Measurements from ENCODE around the gene GSE1.

GSE1 gene

DNA sequence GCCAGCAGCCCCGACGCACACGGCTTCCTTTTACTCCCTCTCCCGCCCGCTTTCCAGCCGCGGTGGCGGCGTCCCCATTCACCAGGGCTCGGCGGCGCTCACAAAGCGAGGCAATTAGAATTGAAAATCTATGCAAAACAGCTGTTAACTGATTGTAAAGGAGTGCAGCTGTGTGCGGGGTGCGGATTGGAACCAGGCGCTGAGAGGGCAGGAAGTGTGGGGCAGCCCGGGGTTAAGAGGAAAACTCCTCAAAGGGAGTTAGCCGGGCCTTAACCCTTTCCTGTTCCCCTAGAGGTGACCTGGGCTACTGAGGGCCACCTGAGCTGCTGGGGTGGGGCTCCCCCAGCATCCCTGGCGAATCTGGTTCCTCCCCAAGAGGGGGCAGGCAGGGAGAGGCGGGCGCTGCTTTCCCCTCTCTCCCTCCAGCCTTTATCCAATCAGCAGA, 5.8 kb upstream of the GSE1 start:
- Histone ChIP-seq H3K27me3 (ENCODE audit: control insufficient read depth in 1 of 2, insufficient read depth in 1 of 2, low read length in 2 of 2) (no peaks in the 10 kb centered on the region), H3K4ac (ENCODE audit: low read depth in 1 of 2, low read length in 2 of 2) (peak overlapping the region; percentile 58 to 71), H2AFZ (ENCODE audit: low read depth, low read length) (no peak overlapping the region), H3K4me3 (ENCODE audit: insufficient read depth in 1 of 2, low read depth in 1 of 2, low read length in 2 of 2) (no peak overlapping the region), H3K9ac (ENCODE audit: low read length) (no peak overlapping the region), H2BK120ac (ENCODE audit: low read depth, low read length) (peak overlapping the region; percentile 64), H3K4me2 (ENCODE audit: low read length, poor library complexity, severe bottlenecking) (peak overlapping the region; percentile 35), H3K4me1 (ENCODE audit: control insufficient read depth, insufficient read depth, low read depth, low read length) (peaks cover 45% of the 10 kb centered on the region), H3K9me3 (ENCODE audit: control insufficient read depth, low read length) (no peaks in the 10 kb centered on the region), H4K8ac (ENCODE audit: low read length) (peak overlapping the region; percentile 78), H3K23ac (ENCODE audit: low read length in 2 of 2) (no peak overlapping the region), H2BK15ac (ENCODE audit: low read depth, poor library complexity, severe bottlenecking) (peak overlapping the region; percentile 46), H3K79me1 (replicated peaks; ENCODE audit: low read length, poor library complexity, severe bottlenecking) (peaks cover 46% of the 10 kb centered on the region), H4K91ac (ENCODE audit: low read length) (no peak overlapping the region), H3K36me3 (ENCODE audit: control insufficient read depth in 1 of 2, insufficient read depth in 2 of 2, low read depth in 1 of 2, low read length in 2 of 2) (peaks cover 0 to 13% of the 10 kb centered on the region in 2 experiments), H2BK5ac (ENCODE audit: low read depth, low read length, poor library complexity, severe bottlenecking) (no peak overlapping the region), H2BK12ac (ENCODE audit: low read length in 2 of 2) (peak overlapping the region in 1 of 2 experiments; percentile 25), H3K14ac (ENCODE audit: low read length in 2 of 2) (peak overlapping the region in 1 of 2 experiments; percentile 27), H3K18ac (ENCODE audit: low read depth in 1 of 2, low read length in 2 of 2) (peak overlapping the region; percentile 61 to 74), H3K27ac (ENCODE audit: low read length, poor library complexity, severe bottlenecking) (no peak overlapping the region), H2AK5ac (ENCODE audit: low read length, severe bottlenecking) (no peak overlapping the region)
- peak; percentile 45 for DNase-seq
- WGBS = 6% methylated on average over 16 of the region's 21 CpGs

- Histone ChIP-seq H3K9me3 (ENCODE audit: control insufficient read depth, low read length) (no peaks in the 10 kb centered on the region), H3K4me1 (ENCODE audit: control insufficient read depth, insufficient read depth, low read depth, low read length) (peaks cover 44% of the 10 kb centered on the region), H2BK12ac (ENCODE audit: low read length in 2 of 2) (peak overlapping the region in 1 of 2 experiments; percentile 45), H2BK15ac (ENCODE audit: low read depth, poor library complexity, severe bottlenecking) (peak overlapping the region; percentile 46), H4K91ac (ENCODE audit: low read length) (no peak overlapping the region), H3K27me3 (ENCODE audit: control insufficient read depth in 1 of 2, insufficient read depth in 1 of 2, low read length in 2 of 2) (no peaks in the 10 kb centered on the region), H3K18ac (ENCODE audit: low read depth in 1 of 2, low read length in 2 of 2) (peak overlapping the region; percentile 61 to 72), H3K4me3 (ENCODE audit: insufficient read depth in 1 of 2, low read depth in 1 of 2, low read length in 2 of 2) (no peak overlapping the region), H3K27ac (ENCODE audit: low read length, poor library complexity, severe bottlenecking) (no peak overlapping the region), H3K9ac (ENCODE audit: low read length) (no peak overlapping the region), H3K4ac (ENCODE audit: low read depth in 1 of 2, low read length in 2 of 2) (peak overlapping the region; percentile 58 to 71), H3K4me2 (ENCODE audit: low read length, poor library complexity, severe bottlenecking) (no peak overlapping the region), H3K14ac (ENCODE audit: low read length in 2 of 2) (peak overlapping the region in 1 of 2 experiments; percentile 53), H3K36me3 (ENCODE audit: control insufficient read depth in 1 of 2, insufficient read depth in 2 of 2, low read depth in 1 of 2, low read length in 2 of 2) (peaks cover 0 to 13% of the 10 kb centered on the region in 2 experiments), H3K23ac (ENCODE audit: low read length in 2 of 2) (peak overlapping the region in 1 of 2 experiments; percentile 77), H2BK120ac (ENCODE audit: low read depth, low read length) (peak overlapping the region; percentile 64), H4K8ac (ENCODE audit: low read length) (peak overlapping the region; percentile 78), H2AFZ (ENCODE audit: low read depth, low read length) (no peak overlapping the region), H3K79me1 (replicated peaks; ENCODE audit: low read length, poor library complexity, severe bottlenecking) (peaks cover 46% of the 10 kb centered on the region), H2BK5ac (ENCODE audit: low read depth, low read length, poor library complexity, severe bottlenecking) (no peak overlapping the region), H2AK5ac (ENCODE audit: low read length, severe bottlenecking) (peak overlapping the region; percentile 53)
- WGBS = 46% methylated on average over 13 of the region's 14 CpGs
- no peak for DNase-seq
Observed at GRCh38 chr16:85607796-85608514, 5.2 kb upstream of the GSE1 start.

GRCh38 chr16:85608515-85608885, 4.6 kb upstream of the GSE1 start:
- no peak overlapping the region for H3K4me2 ChIP-seq (ENCODE audit: low read length, poor library complexity, severe bottlenecking)
- peaks cover 46% of the 10 kb centered on the region for H3K79me1 ChIP-seq (replicated peaks; ENCODE audit: low read length, poor library complexity, severe bottlenecking)
- H3K4ac ChIP-seq (ENCODE audit: low read depth in 1 of 2, low read length in 2 of 2) = no peak overlapping the region
- no peak overlapping the region for H3K4me3 ChIP-seq (ENCODE audit: insufficient read depth in 1 of 2, low read depth in 1 of 2, low read length in 2 of 2)
- no peaks in the 10 kb centered on the region for H3K27me3 ChIP-seq (ENCODE audit: control insufficient read depth in 1 of 2, insufficient read depth in 1 of 2, low read length in 2 of 2)
- no peak overlapping the region for H2BK15ac ChIP-seq (ENCODE audit: low read depth, poor library complexity, severe bottlenecking)
- H2BK12ac ChIP-seq (ENCODE audit: low read length in 2 of 2) = peak overlapping the region in 1 of 2 experiments; percentile 51
- H3K23ac ChIP-seq (ENCODE audit: low read length in 2 of 2) = no peak overlapping the region
- H4K91ac ChIP-seq (ENCODE audit: low read length) = no peak overlapping the region
- H3K4me1 ChIP-seq (ENCODE audit: control insufficient read depth, insufficient read depth, low read depth, low read length) = peaks cover 44% of the 10 kb centered on the region
- H3K9ac ChIP-seq (ENCODE audit: low read length) = no peak overlapping the region
- no peak for DNase-seq
- H3K14ac ChIP-seq (ENCODE audit: low read length in 2 of 2) = no peak overlapping the region
- no peak overlapping the region for H2BK5ac ChIP-seq (ENCODE audit: low read depth, low read length, poor library complexity, severe bottlenecking)
- no peak overlapping the region for H4K8ac ChIP-seq (ENCODE audit: low read length)
- peak overlapping the region in 1 of 2 experiments; percentile 79 for H3K18ac ChIP-seq (ENCODE audit: low read depth in 1 of 2, low read length in 2 of 2)
- no peak overlapping the region for H2AK5ac ChIP-seq (ENCODE audit: low read length, severe bottlenecking)
- H3K9me3 ChIP-seq (ENCODE audit: control insufficient read depth, low read length) = no peaks in the 10 kb centered on the region
- H3K36me3 ChIP-seq (ENCODE audit: control insufficient read depth in 1 of 2, insufficient read depth in 2 of 2, low read depth in 1 of 2, low read length in 2 of 2) = peaks cover 0 to 13% of the 10 kb centered on the region in 2 experiments
- H2AFZ ChIP-seq (ENCODE audit: low read depth, low read length) = no peak overlapping the region
- 83% methylated on average over 11 of the region's 11 CpGs for WGBS
- H3K27ac ChIP-seq (ENCODE audit: low read length, poor library complexity, severe bottlenecking) = no peak overlapping the region
- no peak overlapping the region for H2BK120ac ChIP-seq (ENCODE audit: low read depth, low read length)

DNA sequence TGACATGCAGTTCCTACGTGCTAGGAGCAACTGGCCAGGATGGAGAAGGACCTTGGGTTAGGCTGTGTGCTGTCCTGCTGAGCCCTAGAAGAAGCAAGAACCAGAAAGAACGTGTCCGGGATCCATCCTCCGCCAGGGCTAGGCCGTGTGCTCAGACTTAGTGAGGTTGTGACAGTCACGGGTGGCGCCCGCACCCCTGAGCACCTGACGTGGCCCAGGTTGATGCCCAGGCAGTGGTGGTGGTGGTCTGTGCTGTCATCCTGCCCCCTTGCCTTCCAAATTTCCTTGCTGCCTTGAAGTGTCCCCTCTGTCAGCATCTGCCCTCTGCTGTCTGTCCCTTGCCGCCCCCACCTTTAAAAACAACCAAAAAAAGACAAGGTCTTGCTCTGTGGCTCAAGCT, 4.2 kb upstream of the GSE1 start:
- no peak overlapping the region for H2BK120ac ChIP-seq (ENCODE audit: low read depth, low read length)
- peaks cover 0 to 13% of the 10 kb centered on the region in 2 experiments for H3K36me3 ChIP-seq (ENCODE audit: control insufficient read depth in 1 of 2, insufficient read depth in 2 of 2, low read depth in 1 of 2, low read length in 2 of 2)
- peak overlapping the region in 1 of 2 experiments; percentile 51 for H2BK12ac ChIP-seq (ENCODE audit: low read length in 2 of 2)
- no peak for DNase-seq
- H3K79me1 ChIP-seq (replicated peaks; ENCODE audit: low read length, poor library complexity, severe bottlenecking) = peaks cover 46% of the 10 kb centered on the region
- no peak overlapping the region for H2BK15ac ChIP-seq (ENCODE audit: low read depth, poor library complexity, severe bottlenecking)
- WGBS = 96% methylated on average over 10 of the region's 10 CpGs
- no peak overlapping the region for H3K23ac ChIP-seq (ENCODE audit: low read length in 2 of 2)
- H3K4me3 ChIP-seq (ENCODE audit: insufficient read depth in 1 of 2, low read depth in 1 of 2, low read length in 2 of 2) = no peak overlapping the region
- H4K91ac ChIP-seq (ENCODE audit: low read length) = peak overlapping the region; percentile 60
- no peaks in the 10 kb centered on the region for H3K9me3 ChIP-seq (ENCODE audit: control insufficient read depth, low read length)
- H3K27me3 ChIP-seq (ENCODE audit: control insufficient read depth in 1 of 2, insufficient read depth in 1 of 2, low read length in 2 of 2) = no peaks in the 10 kb centered on the region
- H3K9ac ChIP-seq (ENCODE audit: low read length) = no peak overlapping the region
- peak overlapping the region in 1 of 2 experiments; percentile 79 for H3K18ac ChIP-seq (ENCODE audit: low read depth in 1 of 2, low read length in 2 of 2)
- peaks cover 44% of the 10 kb centered on the region for H3K4me1 ChIP-seq (ENCODE audit: control insufficient read depth, insufficient read depth, low read depth, low read length)
- H3K14ac ChIP-seq (ENCODE audit: low read length in 2 of 2) = peak overlapping the region in 1 of 2 experiments; percentile 13
- no peak overlapping the region for H4K8ac ChIP-seq (ENCODE audit: low read length)
- H2AK5ac ChIP-seq (ENCODE audit: low read length, severe bottlenecking) = no peak overlapping the region
- H2BK5ac ChIP-seq (ENCODE audit: low read depth, low read length, poor library complexity, severe bottlenecking) = no peak overlapping the region
- H2AFZ ChIP-seq (ENCODE audit: low read depth, low read length) = no peak overlapping the region
- no peak overlapping the region for H3K27ac ChIP-seq (ENCODE audit: low read length, poor library complexity, severe bottlenecking)
- no peak overlapping the region for H3K4ac ChIP-seq (ENCODE audit: low read depth in 1 of 2, low read length in 2 of 2)
- H3K4me2 ChIP-seq (ENCODE audit: low read length, poor library complexity, severe bottlenecking) = no peak overlapping the region

Measured in mesenchymal stem cell (in vitro differentiated cells and primary cell).